GM18861 (cell line): Measurements from ENCODE around the gene EEF2K.
"Not testable (repeated sequence)": the region's sequence is repeated elsewhere in the genome, so short reads cannot be mapped to it uniquely, and the experiment has no call there.

Experiments used
- ATAC-seq: cut with Tn5 transposase; IDR thresholded peaks from one replicate; pipeline ENCODE4 v1.9.1; 2021; ENCODE audit not compliant: unreplicated experiment

Gene EEF2K

DNA sequence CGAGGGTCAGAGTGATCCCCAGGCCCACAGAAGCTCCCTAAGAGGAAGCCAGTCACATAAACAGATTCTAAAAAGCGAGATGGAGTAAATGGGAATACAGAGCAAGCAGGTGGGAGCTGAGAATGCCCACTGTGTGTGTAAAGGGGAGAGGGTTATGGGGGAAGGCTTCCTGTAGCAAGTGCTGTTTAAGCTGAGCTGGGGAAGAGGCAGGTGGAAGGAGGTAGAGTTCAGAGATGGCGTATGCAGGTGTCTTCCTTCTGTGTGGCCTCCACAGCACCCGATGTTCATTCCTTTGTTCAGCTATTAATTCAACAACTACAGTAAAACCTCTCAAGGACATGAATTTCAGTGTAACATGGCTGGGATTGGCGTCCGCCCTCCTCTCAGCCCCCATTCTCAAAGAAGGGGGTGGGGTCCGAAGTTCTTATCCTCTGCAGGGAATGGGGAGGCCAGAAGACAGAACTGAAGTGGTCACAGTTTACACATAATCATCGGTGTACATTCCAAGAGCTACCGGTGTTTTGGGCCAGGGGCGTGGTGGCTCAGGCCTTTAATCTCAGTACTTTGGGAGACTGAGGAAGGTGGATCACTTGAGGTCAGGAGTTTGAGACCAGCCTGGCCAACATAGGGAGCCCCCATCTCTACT lies 1.8 kb downstream of the EEF2K start:
- ATAC-seq, result no peak

DNA sequence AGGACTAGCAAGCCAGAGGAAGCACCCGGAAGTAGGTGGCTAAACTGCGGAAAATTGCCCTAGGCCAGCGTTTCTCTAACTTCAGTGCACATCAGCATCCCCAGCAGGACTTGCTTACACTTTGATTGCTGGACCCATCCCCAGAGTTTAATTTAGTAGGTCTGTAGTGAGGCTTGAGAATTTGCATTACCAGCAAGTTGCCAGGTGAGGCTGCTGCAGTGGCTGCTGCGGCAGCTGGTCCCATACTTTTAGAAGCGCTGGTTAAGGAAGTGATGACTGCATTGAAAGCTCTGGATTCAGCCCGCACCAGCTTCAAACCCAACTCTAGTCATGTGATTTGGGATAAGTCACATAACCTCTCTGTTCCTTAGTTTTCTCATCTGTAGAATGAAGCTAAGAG lies 4.2 kb downstream of the EEF2K start:
- ATAC-seq, result no peak

DNA sequence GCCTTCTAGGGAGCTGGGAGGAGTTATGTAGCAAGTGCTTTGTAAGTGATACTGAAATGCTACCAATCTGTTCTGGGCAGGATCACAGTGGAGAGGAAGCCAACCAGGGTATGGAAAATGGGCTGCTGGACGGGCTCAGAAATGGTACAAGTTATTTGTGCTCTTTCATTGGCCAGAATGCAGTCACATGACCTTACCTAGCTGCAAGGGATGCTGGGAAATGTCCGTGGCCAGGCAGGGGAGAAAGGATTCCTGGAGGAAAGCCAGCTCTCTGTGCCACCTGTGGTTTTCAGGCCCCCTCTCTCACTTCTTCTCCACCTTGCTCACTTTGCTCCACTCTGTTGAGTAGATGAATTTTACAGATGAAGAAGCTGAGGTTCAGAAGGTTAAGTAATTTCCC lies 4.8 kb downstream of the EEF2K start:
- no peak for ATAC-seq

DNA sequence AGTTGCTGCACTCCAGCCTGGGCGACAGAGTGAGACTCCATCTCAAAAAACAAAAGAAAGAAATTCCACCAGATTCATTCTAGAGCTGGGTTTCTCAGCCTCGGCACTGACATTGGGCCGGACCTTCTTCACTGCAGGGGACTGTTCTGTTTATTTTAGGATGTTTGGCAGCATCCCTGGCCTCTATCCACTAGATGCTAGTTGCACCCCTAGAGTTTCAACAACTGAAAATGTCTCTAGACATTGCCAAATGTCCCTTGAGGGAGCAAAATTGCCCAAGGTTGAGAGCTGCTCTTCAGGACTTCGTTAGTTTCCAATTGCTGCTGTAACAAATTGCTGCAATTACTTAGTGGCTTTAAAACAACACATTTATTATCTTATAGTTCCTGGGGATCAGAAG lies 7.2 kb downstream of the EEF2K start:
- ATAC-seq, result no peak

DNA sequence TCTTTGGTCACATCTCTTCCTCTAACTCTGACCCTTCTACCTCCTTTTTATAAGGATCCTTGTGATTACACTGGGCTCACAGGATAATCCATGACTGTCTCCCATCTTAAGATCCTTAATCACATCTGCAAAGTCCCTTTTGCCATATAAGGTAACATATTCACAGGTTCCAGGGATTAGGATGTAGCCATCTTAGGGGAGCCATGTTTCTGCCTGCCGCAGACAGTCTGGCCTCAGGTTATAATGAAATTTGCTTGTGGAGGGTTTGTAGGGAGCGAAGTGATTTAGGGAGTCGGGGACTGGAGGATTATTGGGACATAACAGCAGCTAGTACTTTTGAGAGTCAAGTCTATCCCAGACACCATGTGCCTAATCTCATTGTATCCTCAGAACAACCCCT lies 7.7 kb downstream of the EEF2K start:
- ATAC-seq, result no peak

DNA sequence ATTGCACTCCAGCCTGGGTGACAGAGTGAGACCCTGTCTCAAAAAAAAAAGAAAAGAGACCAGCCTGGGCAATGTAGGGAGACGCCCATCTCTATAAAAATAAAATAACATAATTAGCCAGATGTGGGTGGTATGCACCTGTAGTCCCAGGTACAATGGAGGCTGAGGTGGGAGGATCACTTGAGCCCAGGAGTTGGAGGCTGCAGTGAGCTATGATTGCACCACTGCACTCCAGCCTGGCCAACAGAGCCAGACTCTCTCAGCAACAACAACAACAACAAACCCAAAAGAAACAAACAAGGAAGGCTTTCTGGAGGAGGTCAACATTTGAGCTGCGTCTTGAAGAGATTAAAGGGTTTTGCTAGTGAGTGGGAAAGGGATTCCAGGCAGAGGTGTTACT lies 8.3 kb downstream of the EEF2K start:
- ATAC-seq, result no peak

DNA sequence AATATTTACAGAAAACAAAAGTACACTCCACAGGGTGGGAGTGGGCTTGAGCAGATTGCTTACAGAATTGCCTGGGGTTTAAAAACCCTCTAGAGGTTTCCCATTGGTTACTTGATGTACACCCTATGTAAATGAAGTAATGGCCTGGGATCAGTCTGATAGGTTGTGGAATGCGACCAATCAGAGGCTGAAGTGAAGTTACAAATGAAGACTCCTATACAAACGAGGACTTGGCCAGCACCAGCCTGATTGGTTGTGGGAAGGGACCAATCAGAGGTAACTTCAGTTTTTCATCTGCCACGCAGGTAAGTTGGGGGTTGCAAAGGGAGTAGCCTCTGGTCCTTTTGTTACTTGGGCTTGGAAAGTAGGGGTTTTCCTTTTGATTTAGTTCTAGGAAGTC lies 8.8 kb downstream of the EEF2K start:
- ATAC-seq, result no peak

DNA sequence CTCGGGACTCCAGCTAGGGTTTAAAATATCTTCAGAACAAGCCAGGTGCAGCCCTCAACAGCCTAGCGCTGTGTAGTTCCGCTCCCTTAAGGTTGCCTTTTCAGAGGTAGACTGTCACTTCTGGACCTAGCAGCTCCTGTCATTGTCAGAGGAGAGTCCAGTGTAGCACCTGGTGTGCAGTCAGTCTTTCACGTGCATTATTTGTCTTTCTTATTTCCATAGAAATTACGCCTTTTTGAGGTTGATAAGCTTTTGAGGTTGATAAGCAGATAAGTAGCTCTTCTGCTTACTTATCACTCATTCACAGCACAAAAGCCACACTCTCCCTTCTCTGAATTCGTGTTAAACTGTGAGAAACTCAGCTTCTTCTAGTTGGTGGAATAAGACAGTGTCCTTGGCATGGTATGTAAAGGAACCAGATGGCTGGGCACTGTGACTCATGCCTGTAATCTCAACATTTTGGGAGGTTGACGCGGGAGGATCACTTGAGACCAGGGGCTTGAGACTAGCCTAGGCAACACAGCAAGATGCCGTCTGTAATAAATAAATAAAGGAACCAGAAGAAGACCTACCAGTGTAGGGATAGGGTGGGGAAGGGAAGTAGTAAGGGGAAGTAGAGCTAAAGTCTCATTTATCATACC lies 10.2 kb downstream of the EEF2K start:
- ATAC-seq, result no peak

DNA sequence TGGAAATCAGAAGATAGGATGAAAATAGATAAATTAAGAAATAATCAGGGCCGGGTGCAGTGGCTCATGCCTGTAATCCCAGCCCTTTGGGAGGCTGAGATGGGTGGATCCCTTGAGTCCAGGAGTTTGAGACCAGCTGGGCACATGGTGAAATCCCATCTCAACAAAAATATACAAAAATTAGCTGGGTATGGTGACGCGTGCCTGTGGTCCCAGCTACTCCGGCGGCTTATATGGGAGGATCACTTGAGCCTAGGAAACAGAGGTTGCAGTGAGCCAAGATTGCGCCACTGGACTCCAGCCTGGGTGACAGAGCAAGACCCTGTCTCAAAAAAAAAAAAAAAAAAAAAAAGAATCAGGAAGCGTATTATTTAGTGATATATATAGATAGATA lies 10.8 kb downstream of the EEF2K start:
- ATAC-seq, result not testable (repeated sequence)

DNA sequence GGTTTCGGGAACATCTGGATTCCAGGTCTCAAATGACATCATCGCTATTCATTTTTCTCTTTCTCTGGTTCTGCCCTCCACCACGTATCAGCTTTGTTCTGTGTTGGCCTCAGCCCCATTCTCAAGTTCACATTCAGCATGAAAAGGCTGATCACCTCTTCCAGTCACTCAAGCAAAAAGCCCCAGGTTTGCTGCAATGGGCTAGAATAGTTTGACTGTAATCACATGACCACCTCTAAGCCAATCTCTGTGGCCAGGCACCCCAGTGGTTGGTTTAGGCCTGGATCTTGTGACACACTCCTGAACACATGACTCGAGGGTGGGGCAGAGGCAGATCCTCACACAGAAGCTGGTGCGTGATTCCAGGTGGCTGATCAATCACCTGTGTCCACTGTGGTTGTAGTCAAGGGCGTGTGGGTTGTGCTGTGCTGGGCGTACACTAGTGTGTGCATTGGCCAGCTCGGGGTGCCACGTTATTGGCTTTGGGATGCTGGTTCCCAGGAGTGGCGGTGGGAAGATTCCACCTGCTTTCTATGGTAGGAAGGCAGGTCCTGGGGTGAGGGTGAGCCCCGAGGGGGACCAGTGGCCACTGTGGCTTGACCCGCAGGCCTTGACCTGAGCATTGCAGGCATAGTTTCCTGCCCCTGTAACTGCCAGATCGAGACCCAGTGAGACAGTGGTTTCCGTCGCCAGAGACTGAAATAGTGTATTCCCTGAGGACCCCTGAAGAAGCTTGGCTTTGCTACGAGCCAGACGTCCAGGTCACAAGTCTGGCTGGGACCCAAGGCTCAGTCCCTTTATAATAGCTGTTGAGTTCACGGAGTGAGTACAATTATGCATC lies 12.0 kb downstream of the EEF2K start:
- ATAC-seq, result peak; percentile 62

DNA sequence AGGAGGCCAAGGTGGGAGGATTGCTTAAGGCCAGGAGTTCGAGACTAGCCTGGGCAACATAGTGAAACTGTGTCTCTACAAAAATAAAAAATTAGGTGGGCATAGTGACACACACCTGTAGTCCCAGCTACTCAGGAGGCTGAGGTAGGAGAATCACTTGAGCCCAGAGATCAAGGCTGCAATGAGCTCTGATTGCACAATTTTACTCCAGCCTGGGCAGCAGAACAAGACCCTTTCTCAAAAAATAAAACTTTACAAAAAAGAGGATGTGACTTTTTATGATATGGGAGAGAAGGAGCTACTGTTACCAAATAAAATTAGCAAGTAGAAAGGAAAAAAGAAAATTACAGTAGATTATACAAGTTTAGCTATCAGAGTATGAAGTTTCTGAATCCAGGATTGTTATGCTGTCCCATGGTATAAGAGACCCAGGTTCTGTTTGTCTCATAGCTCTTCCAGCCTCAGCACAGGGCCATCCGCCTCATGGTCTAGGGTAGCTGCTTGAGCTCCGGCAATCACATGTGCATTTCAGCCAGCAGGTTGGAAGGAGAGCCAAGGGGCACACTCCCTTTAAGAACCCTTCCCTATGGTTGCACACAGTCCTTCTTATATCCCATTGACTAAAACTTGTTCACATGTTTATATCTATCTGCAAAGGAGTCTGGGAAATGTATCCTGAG lies 13.5 kb downstream of the EEF2K start:
- no peak for ATAC-seq

DNA sequence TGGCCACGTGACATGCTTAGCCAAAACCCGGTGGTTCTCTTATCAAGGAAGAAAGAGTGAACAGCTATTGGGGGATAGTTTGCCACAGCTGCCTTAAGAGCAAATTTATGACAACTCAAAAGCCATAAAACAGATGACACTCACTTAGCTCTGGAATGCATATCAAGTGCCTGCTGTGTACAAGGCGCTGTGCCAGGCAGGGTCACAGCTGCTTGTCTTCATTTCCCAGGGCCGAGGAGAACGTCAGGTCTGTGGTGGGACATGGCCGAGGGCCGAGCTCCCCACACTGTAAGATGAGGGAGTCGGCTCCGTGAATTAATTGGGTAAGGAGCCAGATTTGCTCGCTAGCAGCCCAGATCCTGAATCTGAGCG lies 14.0 kb downstream of the EEF2K start:
- ATAC-seq, result no peak

DNA sequence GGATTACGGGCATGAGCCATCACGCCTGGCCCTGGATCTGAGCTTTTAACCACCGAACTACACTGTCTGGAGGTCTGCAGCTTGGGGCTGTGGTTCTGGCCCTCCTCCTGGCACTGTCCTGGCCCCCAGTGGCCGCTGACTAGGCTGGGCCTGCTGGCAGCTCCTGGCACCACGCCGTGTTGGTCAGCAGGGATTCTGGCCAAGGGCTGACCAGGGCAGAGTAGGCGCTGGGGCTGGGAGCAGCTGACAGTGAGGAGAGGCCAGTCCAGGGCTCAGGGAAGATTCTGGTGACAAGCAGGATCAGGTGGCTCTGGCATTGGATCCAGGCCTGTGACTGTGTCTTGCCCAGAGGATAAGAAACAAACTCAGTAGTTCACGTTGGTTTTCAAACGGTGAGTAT lies 14.6 kb downstream of the EEF2K start:
- no peak for ATAC-seq

DNA sequence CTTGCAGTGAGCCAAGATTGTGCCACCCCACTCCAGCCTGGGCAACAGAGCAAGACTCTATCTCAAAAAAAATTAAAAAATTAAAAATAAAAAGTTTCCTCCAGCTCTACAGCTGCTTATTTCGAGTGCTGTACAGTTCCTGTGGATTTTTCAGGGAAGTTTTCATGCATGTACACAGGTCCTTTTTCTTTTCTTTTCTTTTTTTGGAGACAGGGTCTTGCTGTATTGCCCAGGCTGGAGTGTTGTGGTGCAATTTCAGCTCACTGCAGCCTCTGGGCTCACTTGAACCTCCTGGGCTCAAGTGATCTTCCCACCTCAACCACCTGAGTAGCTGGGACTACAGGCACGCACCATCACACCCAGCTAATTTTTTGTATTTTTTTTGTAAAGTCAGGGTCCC lies 15.9 kb downstream of the EEF2K start:
- ATAC-seq, result no peak

DNA sequence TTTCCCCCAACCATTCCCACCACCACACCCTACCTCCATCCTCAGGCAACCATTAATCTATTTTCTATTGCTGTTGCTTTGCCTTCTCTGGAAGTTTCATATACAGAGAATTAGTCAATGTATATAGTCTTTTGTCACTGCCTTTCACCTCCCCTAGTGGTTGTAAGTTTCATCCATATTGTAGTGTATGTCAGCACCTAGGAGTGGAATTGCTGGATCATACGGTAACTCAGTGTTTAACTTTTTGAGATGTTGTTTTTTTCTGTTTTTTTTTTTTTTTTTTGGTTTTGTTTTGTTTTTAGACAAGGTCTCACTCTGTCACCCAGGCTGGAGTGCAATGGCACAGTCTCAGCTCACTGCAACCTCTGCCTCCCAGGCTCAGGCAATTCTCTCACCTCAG lies 16.9 kb downstream of the EEF2K start:
- ATAC-seq, result no peak

DNA sequence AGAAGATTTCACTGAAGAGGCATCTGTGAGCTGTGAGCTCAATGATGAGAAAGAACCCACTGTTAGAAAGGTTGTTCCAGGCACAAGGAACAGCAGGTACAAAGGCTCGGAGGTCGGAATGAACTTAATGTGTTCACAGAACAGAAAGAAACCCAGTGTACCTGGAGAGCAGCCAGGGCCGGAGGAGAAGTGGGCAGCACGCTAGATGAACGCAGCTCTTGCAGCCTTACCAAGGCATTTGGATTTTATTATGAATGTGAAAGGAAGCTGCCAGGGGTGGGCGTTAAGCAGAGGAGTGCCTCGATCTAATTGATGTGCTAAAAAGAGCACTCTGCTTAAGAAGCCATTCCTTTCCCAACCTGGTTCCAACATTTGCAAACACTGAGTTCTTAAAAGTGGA lies 19.0 kb downstream of the EEF2K start:
- no peak for ATAC-seq

DNA sequence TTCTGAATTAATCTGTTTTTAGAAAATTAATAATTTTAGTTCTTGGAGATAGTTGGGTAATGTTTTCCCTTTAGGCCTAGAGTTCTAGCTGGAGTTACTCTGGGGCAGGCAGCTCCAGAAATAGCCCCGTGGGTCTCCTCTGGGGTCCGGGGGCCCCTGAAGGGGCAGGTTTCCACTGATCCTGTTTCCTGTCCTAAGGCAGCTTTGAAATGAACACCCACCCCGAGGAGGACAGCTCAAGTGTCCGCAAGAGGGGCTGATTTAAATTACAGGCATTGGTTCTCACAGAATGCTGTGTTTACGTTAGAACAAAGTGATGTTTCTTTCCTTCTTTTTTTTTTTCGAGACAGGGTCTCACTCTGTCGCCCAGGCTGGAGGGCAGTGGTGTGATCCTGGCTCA lies 23.8 kb downstream of the EEF2K start:
- no peak for ATAC-seq

DNA sequence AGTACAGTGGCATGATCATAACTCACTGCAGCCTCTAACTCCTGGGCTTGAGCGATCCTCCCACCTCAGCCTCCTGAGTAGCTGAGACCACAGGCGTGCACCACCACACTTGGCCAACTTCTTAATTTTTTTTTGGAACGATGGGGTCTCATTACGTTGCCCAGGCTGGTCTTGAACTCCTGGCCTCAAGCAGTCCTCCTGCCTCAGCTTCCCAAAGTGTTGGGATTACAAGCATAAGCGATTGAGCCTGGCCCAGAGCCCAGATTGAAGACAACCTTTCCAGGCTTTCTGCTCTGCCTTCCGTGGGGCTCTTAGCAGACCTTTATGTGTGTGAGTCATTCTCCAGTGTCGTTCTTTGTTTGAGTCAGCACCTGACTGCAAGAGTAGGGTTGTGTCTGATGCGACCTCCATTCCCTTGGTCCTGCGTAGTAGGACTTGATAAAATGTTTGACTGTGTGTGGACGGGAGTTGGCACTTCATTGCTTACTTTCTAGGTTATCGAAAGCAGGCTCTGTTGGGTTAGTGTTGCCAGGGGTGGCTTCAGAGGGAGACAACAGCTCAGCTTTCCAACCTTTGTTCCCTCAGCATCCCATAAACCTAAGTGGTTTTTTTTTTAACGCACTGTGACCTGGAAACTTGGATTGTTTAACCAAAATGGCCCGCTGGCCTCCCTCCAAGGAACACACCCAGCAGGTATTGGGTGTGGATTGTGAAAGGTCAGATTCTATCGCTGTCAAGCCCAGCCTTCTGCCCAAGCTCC lies 26.4 kb downstream of the EEF2K start:
- no peak for ATAC-seq

DNA sequence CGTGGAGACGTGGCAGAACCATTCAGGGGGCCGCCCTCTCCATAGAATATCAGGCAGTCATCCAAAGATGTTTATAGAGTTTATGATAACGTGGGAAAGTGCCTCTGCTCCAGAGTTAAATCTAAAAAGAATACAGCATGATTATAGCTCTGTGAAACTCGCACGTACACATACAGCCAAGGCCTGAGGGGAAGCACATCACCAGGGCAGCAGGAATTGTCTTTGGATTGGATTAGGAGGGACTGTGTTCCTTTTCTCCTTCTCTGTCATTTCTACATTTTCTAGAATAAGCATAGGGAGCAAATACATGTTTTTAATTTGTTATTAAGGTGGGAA lies 26.9 kb downstream of the EEF2K start:
- ATAC-seq, result no peak

DNA sequence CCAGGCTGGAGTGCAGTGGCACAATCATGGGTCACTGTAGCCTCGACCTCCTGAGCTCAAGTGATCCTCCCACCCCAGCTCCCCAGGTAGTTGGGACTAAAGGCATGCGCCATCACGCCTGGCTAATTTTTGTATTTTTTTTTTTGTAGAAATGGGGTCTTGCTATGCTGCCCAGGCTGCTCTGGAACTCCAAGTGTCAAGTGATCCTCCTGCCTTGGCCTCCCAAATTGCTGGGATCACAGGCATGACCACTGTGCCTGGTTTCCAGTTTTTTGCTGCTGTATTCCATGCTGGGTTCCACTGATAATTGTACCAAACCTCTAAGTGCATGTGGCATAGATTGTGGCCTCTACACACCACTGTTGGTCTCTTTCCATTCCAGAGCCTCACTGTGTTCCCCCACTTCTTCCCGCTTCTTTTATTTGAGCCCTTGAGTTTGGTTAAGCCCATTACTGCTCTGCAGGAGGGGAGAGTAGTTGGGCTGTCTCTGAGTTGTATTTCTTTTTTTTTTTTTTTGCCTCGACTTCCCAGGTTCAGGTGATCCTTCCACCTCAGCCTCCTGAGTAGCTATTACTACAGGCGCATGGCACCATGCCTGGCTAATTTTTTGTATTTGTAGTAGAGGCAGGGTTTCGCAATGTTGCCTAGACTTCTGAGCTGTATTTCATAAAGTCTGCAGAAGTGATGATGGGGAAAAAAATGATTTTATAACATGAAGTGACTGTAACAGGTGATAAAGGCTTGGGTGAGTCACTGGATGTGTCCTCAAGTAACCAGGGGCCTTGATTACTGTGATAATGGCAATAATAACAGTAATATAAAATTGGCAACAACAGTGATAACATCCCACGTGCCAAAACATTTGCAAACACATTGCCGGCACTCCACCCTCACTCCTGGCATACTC lies 30.0 kb downstream of the EEF2K start:
- ATAC-seq, result no peak
